ENCODE results near the gene ZNF497.
"Not testable (repeated sequence)": the region's sequence is repeated elsewhere in the genome, so short reads cannot be mapped to it uniquely, and the experiment has no call there.

Gene ZNF497

GRCh38 chr19:58395220-58395978 is 32.8 kb upstream of the ZNF497 start, which contains the start of gene RNF225:
TSS of gene RNF225 (plus strand) at chr19:58395656. CDS start at chr19:58396090, 434 bp downstream.
- DNase-seq, result no peak

GRCh38 chr19:58394821-58395219 is 32.3 kb upstream of the ZNF497 start:
- DNase-seq, result no peak

- no peak for DNase-seq
Observed at GRCh38 chr19:58393725-58394033, 31.1 kb upstream of the ZNF497 start.

GRCh38 chr19:58392945-58393724 is 30.6 kb upstream of the ZNF497 start:
- no peak for DNase-seq

- no peak for DNase-seq
Observed at GRCh38 chr19:58388175-58388526, 25.6 kb upstream of the ZNF497 start.

GRCh38 chr19:58387338-58388174 is 25.0 kb upstream of the ZNF497 start:
- no peak for DNase-seq

- peak; percentile 69 to 99 (median 95) for DNase-seq
Observed at GRCh38 chr19:58386576-58387337, 24.2 kb upstream of the ZNF497 start, which contains the start of gene RPS5. TSS of gene RPS5 (plus strand) at chr19:58387269. CDS start at chr19:58388138, 869 bp downstream.

GRCh38 chr19:58385891-58386575 is 23.5 kb upstream of the ZNF497 start:
- DNase-seq, result peak in 2 of 58 donors; percentile 40 to 42

- DNase-seq, result no peak
Observed at GRCh38 chr19:58385313-58385890, 22.9 kb upstream of the ZNF497 start.

- DNase-seq, result no peak
Observed at GRCh38 chr19:58382997-58383603, 20.5 kb upstream of the ZNF497 start.

- DNase-seq, result no peak
Observed at GRCh38 chr19:58381460-58382212, 19.1 kb upstream of the ZNF497 start.

- peak; percentile 89 to 99 (median 97) for DNase-seq
Observed at GRCh38 chr19:58380662-58381459, 18.3 kb upstream of the ZNF497 start, which contains the start of gene ZNF837. TSS of gene ZNF837 (minus strand) at chr19:58381030. CDS start at chr19:58369332, 11,698 bp downstream.

GRCh38 chr19:58380037-58380661 is 17.6 kb upstream of the ZNF497 start:
- peak in 2 of 58 donors; percentile 39 to 70 for DNase-seq

- no peak for DNase-seq
Observed at GRCh38 chr19:58379246-58379645, 16.7 kb upstream of the ZNF497 start.

- DNase-seq, result not testable (repeated sequence)
Observed at GRCh38 chr19:58376724-58377123, 14.2 kb upstream of the ZNF497 start.

GRCh38 chr19:58374200-58374599 is 11.6 kb upstream of the ZNF497 start:
- DNase-seq, result no peak

Data from anterior cingulate cortex (tissue), 58 donors.